ENCODE data around the gene KCTD6. TPM values are rescaled to one million over a fixed set of nuclear protein-coding genes. Genes with fewer than 3 reads are reported as not detected.

The KCTD6 gene
- polyA plus RNA-seq, 3 donors = 11.3 to 18.9 (median 11.9) TPM

DNA sequence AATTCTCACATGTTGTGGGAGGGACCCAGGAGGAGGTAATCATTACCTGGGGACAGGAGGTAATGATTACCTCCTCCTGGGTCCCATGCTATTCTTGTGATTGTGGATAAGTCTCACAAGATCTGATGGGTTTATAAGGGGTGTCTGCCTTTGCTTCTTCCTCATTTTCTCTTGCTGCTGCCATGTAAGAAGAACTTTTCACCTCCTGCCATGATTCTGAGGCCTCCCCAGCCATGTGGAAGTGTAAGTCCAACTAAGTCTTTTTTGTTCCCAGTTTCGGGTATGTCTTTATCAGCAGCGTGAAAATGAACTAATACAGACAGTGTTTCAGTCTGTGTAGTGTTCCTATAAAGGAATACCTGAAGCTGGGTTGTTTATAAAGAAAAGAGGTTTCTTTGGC lies 13.1 kb upstream of the KCTD6 start:
- Histone ChIP-seq H3K79me2 (ENCODE audit: insufficient read depth, low read length) (peaks cover 73% of the 10 kb centered on the region), H3K4me2 (replicated peaks; ENCODE audit: extremely low read depth, low read length, poor library complexity, severe bottlenecking) (peak overlapping the region; percentile 43), H3K27me3 (ENCODE audit: control insufficient read depth in 2 of 2, insufficient read depth in 2 of 2, low read length in 2 of 2) (no peaks in the 10 kb centered on the region), H3K9me3 (replicated peaks in 1 of 2; ENCODE audit: control insufficient read depth in 1 of 2, insufficient read depth in 1 of 2, low read length in 2 of 2) (no peaks in the 10 kb centered on the region), H3K27ac (ENCODE audit: low read depth in 1 of 2, low read length in 2 of 2) (peak overlapping the region; percentile 60 to 77), H3K36me3 (replicated peaks in 1 of 2; ENCODE audit: control insufficient read depth in 1 of 2, insufficient read depth in 2 of 2, low read length in 2 of 2) (no peaks in the 10 kb centered on the region), H3K4me3 (replicated peaks in 1 of 3; ENCODE audit: low read depth in 2 of 3, low read length in 3 of 3) (peak overlapping the region in 1 of 3 experiments; percentile 42), H2AFZ (ENCODE audit: insufficient read depth, low read depth, low read length, poor library complexity, severe bottlenecking) (peak overlapping the region; percentile 9), H3K9ac (ENCODE audit: insufficient read depth, low read length, poor library complexity, severe bottlenecking) (no peak overlapping the region), H4K20me1 (ENCODE audit: insufficient read depth, low read length) (no peaks in the 10 kb centered on the region), H3K4me1 (ENCODE audit: control insufficient read depth in 1 of 2, insufficient read depth in 2 of 2, low read length in 2 of 2) (peaks cover 89 to 98% of the 10 kb centered on the region in 2 donors)
- Mint-ChIP-seq H3K4me3 (peak overlapping the region in 1 of 2 donors; percentile 65), H3K36me3 (peaks cover 6 to 10% of the 10 kb centered on the region in 2 donors), H3K4me1 (peaks cover 80% of the 10 kb centered on the region), H3K9me3 (peaks cover 0 to 6% (median 0%) of the 10 kb centered on the region in 7 donors), H3K27me3 (ENCODE audit: low read depth in 3 of 3) (peaks cover 0 to 7% (median 0%) of the 10 kb centered on the region in 3 donors), H3K27ac (peak overlapping the region; percentile 83 to 95 (median 91))
- peak in 2 of 3 donors; percentile 42 to 45 for DNase-seq
- intact Hi-C loops (cut with micrococcal nuclease) = no loop called here
- TF ChIP-seq, protein P1, sequence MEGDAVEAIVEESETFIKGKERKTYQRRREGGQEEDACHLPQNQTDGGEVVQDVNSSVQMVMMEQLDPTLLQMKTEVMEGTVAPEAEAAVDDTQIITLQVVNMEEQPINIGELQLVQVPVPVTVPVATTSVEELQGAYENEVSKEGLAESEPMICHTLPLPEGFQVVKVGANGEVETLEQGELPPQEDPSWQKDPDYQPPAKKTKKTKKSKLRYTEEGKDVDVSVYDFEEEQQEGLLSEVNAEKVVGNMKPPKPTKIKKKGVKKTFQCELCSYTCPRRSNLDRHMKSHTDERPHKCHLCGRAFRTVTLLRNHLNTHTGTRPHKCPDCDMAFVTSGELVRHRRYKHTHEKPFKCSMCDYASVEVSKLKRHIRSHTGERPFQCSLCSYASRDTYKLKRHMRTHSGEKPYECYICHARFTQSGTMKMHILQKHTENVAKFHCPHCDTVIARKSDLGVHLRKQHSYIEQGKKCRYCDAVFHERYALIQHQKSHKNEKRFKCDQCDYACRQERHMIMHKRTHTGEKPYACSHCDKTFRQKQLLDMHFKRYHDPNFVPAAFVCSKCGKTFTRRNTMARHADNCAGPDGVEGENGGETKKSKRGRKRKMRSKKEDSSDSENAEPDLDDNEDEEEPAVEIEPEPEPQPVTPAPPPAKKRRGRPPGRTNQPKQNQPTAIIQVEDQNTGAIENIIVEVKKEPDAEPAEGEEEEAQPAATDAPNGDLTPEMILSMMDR (IDR thresholded peaks at IDR 0.05) = no peak
- WGBS (ENCODE audit: insufficient coverage) = 30% methylated on average over 2 of the region's 2 CpGs

- intact Hi-C loops (cut with micrococcal nuclease) = no loop called here
- Histone ChIP-seq H2AFZ (ENCODE audit: insufficient read depth, low read depth, low read length, poor library complexity, severe bottlenecking) (no peak overlapping the region), H3K79me2 (ENCODE audit: insufficient read depth, low read length) (peaks cover 78% of the 10 kb centered on the region), H4K20me1 (ENCODE audit: insufficient read depth, low read length) (no peaks in the 10 kb centered on the region), H3K27me3 (ENCODE audit: control insufficient read depth in 2 of 2, insufficient read depth in 2 of 2, low read length in 2 of 2) (no peaks in the 10 kb centered on the region), H3K36me3 (replicated peaks in 1 of 2; ENCODE audit: control insufficient read depth in 1 of 2, insufficient read depth in 2 of 2, low read length in 2 of 2) (no peaks in the 10 kb centered on the region), H3K9me3 (replicated peaks in 1 of 2; ENCODE audit: control insufficient read depth in 1 of 2, insufficient read depth in 1 of 2, low read length in 2 of 2) (no peaks in the 10 kb centered on the region), H3K4me1 (ENCODE audit: control insufficient read depth in 1 of 2, insufficient read depth in 2 of 2, low read length in 2 of 2) (peaks cover 89 to 98% of the 10 kb centered on the region in 2 donors), H3K9ac (ENCODE audit: insufficient read depth, low read length, poor library complexity, severe bottlenecking) (no peak overlapping the region), H3K4me3 (replicated peaks in 1 of 3; ENCODE audit: low read depth in 2 of 3, low read length in 3 of 3) (no peak overlapping the region), H3K4me2 (replicated peaks; ENCODE audit: extremely low read depth, low read length, poor library complexity, severe bottlenecking) (no peak overlapping the region), H3K27ac (ENCODE audit: low read depth in 1 of 2, low read length in 2 of 2) (peak overlapping the region; percentile 14 to 77)
- H3K4me3 Mint-ChIP-seq = no peak overlapping the region
- DNase-seq = no peak
- peak overlapping the region in 6 of 7 donors; percentile 54 to 95 (median 82) for H3K27ac Mint-ChIP-seq
- WGBS (ENCODE audit: insufficient coverage) = 100% methylated on average over 1 of the region's 2 CpGs
- TF ChIP-seq, protein P1 (IDR thresholded peaks at IDR 0.05) = no peak
- peaks cover 0 to 6% (median 0%) of the 10 kb centered on the region in 7 donors for H3K9me3 Mint-ChIP-seq
- peaks cover 6 to 10% of the 10 kb centered on the region in 2 donors for H3K36me3 Mint-ChIP-seq
- peaks cover 80% of the 10 kb centered on the region for H3K4me1 Mint-ChIP-seq
- H3K27me3 Mint-ChIP-seq (ENCODE audit: low read depth in 3 of 3) = peaks cover 0 to 4% (median 2%) of the 10 kb centered on the region in 3 donors
Measured at GRCh38 chr3:58480309-58480708, 11.6 kb upstream of the KCTD6 start.
